ENCODE results near the gene HIRA.
"Not testable (repeated sequence)": the region's sequence is repeated elsewhere in the genome, so short reads cannot be mapped to it uniquely, and the experiment has no call there.

The HIRA gene

GRCh38 chr22:19442166-19442565 lies 10.6 kb upstream of the HIRA start:
- FAIRE-seq = no peak

DNA sequence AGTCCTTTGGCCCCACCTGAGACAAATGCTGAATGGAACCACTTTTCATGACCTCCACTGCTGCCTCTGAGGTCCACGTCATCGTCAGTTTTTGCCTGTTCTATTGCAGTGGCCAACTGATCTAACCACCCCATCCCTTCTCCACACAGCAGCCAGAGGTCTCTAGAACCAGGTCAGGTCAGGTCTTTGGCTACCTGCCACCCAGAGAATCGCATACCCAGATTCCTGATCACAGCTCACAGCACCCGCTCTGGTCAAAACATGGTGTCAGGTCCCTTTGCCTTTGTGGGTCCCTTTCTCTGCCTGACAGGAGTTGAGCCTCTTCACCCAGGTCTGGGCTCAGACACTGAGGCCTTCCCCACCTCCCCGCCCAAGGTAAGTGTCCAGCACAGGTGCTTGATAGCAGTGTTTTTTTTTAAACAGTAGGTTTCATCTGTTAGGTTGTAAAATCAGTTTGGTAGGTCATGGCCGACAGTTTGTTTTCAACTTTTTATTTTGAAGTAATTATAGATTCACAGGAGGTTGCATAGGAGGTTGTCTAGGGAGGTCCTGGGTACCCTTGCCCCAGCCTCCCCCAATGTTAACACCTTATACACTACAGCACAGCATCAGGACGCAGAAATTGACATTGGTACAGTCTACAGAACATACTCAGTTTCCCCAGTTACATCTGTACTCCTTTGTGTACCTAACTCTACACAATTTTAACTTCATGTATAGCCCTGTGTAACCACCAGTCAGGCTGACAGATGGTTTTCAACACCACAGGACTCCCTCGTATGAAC lies 9.1 kb upstream of the HIRA start:
- FAIRE-seq = no peak

DNA sequence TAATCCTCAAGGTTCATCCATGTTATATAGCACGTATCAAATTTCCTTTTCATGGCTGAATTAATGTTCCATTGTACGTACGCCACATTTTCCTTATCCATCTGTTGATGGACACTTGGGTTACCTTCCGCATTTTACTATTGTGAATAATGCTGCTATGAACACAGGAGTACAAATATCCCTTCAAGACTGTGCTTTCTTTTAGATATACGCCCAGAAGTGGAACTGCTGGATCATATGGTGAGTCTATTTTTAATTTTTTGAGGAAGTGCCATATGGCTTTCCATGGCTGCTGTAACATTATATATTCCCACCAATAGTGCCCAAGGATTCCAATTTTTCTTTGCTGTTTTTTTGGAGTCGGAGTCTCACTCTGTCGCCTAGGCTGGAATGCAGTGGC lies 6.8 kb upstream of the HIRA start:
- FAIRE-seq = no peak

GRCh38 chr22:19436444-19437161 lies 5.1 kb upstream of the HIRA start:
- not testable (repeated sequence) for FAIRE-seq

DNA sequence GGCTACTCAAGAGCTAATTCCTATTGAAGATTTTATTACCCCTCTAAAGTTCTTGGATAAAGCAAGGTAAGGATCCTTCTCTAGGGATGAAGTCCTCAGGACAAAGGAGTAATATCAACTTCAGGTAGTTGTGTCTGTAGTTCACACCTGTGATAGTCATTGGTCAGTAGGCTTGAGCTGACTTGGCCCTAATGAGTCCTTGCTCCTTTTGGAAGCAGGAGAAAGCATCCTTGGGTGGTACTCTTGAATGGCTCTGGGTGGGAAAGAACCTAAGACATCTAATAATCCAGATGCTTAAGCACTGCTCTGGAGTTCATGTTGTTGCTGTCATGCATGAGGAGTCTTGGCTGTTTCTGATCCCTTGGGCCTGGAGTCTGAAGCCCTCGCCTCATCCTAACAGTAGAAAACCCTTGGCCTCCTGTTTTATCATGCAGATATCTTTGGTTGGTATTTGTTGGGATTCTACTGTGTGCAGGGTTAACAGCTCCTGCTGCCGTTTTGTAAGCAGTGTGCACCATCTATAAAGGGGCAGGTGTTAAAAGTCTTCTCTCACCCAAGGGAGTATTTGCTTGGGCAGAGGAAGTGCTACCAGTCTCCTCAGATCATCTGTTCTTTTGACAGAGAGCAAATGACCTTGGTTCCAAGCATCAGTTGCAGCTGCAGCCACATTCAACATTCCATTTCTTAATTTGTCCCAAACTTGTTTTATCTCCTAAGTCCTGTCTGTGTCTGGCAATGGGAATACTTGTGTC lies 3.5 kb upstream of the HIRA start:
- FAIRE-seq = no peak

DNA sequence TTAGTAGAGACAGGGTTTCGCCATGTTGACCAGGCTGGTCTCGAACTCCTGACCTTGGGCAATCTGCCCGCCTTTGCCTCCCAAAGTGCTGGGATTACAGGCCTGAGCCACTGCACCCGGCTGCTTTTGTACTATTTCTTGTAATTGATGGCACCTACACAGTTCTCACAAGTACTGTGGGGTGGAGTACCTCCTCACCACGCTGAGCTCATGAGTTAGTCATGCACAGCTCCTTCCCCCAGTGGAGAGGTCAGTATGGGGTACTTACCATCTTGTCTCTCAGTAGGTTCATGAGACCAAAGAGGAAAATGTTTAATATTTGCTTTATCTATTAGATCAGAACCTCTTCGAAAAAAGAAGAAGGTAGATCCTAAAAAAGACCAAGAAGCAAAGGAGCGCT lies 2.9 kb upstream of the HIRA start:
- FAIRE-seq = no peak

DNA sequence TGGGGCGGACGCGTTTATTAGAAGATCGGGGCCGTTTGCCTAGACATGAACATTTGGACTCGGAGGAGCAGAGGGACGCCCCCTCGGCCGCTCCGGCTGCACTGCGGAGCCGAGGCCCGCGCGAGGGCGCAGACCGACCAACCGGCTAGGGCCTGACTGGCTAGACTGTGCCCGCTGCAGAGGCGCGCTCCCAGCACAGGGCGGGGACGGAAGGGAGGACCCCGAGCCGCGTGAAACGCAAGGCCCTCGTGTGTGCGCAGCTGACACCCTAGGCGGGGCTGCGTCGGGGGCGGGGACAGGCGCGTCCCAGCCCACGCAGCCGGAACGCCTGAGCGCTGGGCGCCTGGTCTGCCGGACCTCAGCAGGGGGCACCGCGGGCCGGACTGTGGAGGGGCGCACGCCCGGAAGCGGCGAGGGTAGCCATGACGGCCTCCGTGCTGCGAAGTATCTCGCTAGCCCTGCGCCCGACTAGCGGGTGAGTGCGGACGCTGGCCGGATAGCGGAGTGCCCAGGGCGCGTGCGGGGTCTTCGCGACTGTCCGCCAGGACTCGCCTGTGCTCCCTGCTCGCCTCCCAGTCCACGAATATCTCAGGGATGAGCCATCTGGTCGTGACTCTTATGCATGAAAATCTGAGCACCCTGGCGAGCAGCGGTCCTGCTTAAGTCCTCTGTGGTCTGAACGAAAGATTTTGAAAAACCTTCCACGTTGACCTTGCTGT lies 759 bp upstream of the HIRA start, which contains the start of gene MRPL40:
MRPL40 (plus strand) TSS at position 413 of the 719 bp plus-strand sequence; CDS start at position 423, 10 bp downstream.
- FAIRE-seq = no peak

DNA sequence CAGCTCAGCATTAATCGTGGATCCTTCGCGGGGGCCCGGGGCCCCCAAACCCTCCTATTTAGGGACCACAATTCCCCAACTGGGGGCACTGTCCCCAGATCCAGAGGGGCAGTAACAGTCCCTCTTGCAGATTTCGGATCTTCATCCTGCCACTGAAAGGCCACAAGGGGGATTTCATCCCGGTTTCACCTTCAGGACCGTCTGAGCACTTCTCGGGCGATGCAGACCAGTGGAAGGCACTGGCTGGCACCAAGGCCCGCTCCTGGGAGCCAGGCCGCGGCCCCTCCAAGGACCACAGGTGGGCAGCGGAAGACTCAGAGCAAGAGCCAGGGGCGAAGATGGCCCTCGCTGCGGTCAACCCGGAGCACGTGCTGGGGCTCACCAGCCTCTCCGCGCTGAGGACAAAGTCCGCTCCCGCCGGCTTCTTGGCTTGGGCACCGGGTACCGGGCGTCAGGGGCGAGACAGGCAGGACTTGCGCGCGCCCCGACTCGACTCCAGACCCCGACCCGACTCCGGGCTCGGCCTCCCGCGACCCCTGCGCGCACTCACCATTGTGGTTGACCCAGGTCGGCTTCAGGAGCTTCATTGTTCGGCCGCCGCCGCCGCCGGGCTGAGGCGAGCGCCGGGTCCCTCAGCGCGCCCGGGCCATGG lies 517 bp downstream of the HIRA start:
- FAIRE-seq = no peak

GRCh38 chr22:19429950-19430889 lies 1.3 kb downstream of the HIRA start:
- no peak for FAIRE-seq

GRCh38 chr22:19424186-19424500 lies 7.4 kb downstream of the HIRA start:
- FAIRE-seq = no peak

DNA sequence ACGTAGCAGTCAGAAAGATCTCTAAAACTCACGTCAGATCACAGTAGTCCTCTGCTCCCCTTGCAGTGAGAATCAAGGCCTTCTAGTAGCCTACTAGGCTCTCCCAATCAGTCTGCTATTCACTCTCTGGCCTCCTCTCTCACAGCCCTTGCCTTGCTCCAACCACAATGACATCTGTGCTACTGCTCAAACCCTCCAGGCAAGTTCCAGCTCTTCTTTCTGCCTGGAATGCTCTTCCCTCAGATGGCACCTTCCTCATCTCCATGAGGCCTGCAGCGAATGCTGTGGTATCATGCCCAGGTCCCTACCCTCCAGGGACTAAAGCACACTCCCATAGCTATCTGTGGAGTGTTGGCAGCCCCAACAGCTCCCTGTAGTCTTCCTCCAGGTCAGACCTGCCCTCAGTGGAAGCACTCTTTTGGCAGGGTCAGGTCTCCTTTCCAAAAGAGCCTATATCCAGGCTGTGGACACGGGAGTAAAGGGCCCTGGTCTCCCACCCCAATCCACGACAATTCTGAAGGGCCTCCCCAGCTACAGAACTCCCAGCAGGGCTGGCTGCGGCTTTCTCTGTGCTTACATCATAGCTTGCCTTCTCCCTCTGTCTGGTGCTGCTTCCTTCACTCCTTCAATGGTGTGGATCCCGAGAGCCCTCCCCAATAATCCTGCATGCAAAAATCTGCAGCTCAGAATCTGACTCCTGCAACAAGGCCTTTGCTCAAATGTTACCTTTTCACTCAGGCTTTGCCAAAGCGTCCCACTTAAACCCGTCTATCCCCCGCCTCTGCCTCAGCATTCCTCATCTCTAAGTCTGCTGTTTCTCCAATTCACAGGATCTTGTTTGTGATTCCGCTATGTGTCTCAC lies 8.9 kb downstream of the HIRA start:
- FAIRE-seq = no peak

- FAIRE-seq = no peak
These were observed 11.2 kb downstream of the HIRA start for GRCh38 chr22:19420321-19420720.

- no peak for FAIRE-seq
These were observed 11.9 kb downstream of the HIRA start for GRCh38 chr22:19419464-19420178.

DNA sequence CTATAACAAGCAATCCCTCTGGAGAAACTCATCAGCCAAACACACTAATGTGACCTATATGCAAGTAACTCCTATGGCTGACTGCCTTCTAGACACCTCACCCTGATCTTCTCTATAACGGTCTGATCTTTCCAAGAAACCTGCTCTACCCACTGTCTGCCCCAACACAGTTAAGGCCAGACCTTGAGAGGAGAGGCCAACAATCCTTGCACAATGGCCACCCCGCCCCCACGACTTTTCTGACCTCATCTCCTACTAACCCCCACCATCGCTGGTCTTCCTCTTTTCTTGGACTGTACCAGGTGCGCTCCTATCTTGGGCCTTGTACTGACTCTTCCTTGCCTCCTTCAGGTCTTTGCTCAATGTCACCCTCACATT lies 12.5 kb downstream of the HIRA start:
- no peak for FAIRE-seq

- FAIRE-seq = no peak
These were observed 18.6 kb downstream of the HIRA start for GRCh38 chr22:19412923-19413322.

GRCh38 chr22:19412478-19412877 lies 19.1 kb downstream of the HIRA start:
- FAIRE-seq = no peak

GRCh38 chr22:19411690-19412045 lies 19.9 kb downstream of the HIRA start:
- FAIRE-seq = no peak

GRCh38 chr22:19410941-19411689 lies 20.4 kb downstream of the HIRA start:
- FAIRE-seq = no peak
